AG10803 (cell line): ENCODE data around the gene PKD1.

ENCODE experiments used
- DNase-seq: peaks from one replicate; pipeline ENCODE4 v3.0.0; 2010; ENCODE audit warnings: low read depth
- H3K4me3 ChIP-seq: 2 replicates; pipeline ENCODE4 v1.5.1; 2011; ENCODE audit warnings: mild to moderate bottlenecking, low read length, control low read depth
- CTCF ChIP-seq: conservative IDR thresholded peaks from 2 replicates; pipeline ENCODE4 v1.5.1; 2011; ENCODE audit warnings: mild to moderate bottlenecking, low read length, control low read depth, inconsistent platforms

Gene PKD1

GRCh38 chr16:2161911-2162310, 26.2 kb upstream of the PKD1 start:
- no peak for TF ChIP-seq CTCF
- H3K4me3 ChIP-seq, result no peak overlapping the region; the same call in 1 of the 2 replicates
- DNase-seq, result no peak

- H3K4me3 ChIP-seq, result peak overlapping the region; percentile 29
- DNase-seq, result peak; percentile 87
- TF ChIP-seq CTCF, result no peak
Measured at GRCh38 chr16:2160915-2161551, 25.3 kb upstream of the PKD1 start.

- peak; percentile 65 for DNase-seq
- H3K4me3 ChIP-seq, result peak overlapping the region; percentile 34
- no peak for TF ChIP-seq CTCF
Measured at GRCh38 chr16:2159175-2159838, 23.6 kb upstream of the PKD1 start.

GRCh38 chr16:2158262-2158638, 22.6 kb upstream of the PKD1 start:
- no peak for DNase-seq
- H3K4me3 ChIP-seq, result no peak overlapping the region
- TF ChIP-seq CTCF, result no peak

- no peak for TF ChIP-seq CTCF
- peak overlapping the region; percentile 89 for H3K4me3 ChIP-seq
Measured at GRCh38 chr16:2157480-2158261, 22.0 kb upstream of the PKD1 start.

GRCh38 chr16:2156849-2157224, 21.1 kb upstream of the PKD1 start:
- peak overlapping the region; percentile 89 for H3K4me3 ChIP-seq
- TF ChIP-seq CTCF, result no peak
- DNase-seq, result no peak

More at GRCh38 chr16:2157480-2158261, 22.0 kb upstream of the PKD1 start:
- DNase-seq, result no peak
